Endothelial cell of umbilical vein (primary cell): ENCODE measurements around the gene CD86. TPM values are rescaled to one million over a fixed set of nuclear protein-coding genes. Genes with fewer than 3 reads are reported as not detected.

Experiments
- BruUV-seq: library from RNA; stranded (reverse); fragments of 400-500 nt; replicated peaks from 2 replicates; lab custom pipeline; 2021; lab: Mats Ljungman, UMichigan
- CTCF ChIA-PET: fragments of 300-600, 350-600 bp; sonication (Branson Sonifier 250); formaldehyde crosslinking; loops from one replicate; lab custom pipeline; 2021; ENCODE audit warnings: antibody characterized with exemption, inconsistent platforms; lab: Charles Lee
- POLR2A ChIA-PET: fragments of 300-600, 350-600 bp; sonication (Branson Sonifier 250); formaldehyde crosslinking; loops from one replicate; lab custom pipeline; 2021; ENCODE audit warnings: antibody characterized with exemption, inconsistent platforms; lab: Charles Lee
- DNase-seq: peaks from one replicate; pipeline ENCODE4 v3.0.0-alpha.2; 2011; ENCODE audit warnings: low read depth, low spot score
- FAIRE-seq: peaks from 2 replicates; lab custom pipeline; 2011; peaks lifted over from hg19 to GRCh38; lab: Jason Lieb, UNC
- H2AFZ ChIP-seq: 2 replicates; pipeline ENCODE4 v1.6.0; 2012; ENCODE audit warnings: low read depth, low read length, control low read depth, inconsistent platforms
- H3K27ac ChIP-seq: 2 replicates; pipeline ENCODE4 v1.5.1; 2011; ENCODE audit warnings: low read depth, mild to moderate bottlenecking, control low read depth, low read length, moderate library complexity; ENCODE audit not compliant: insufficient read depth
- H3K27me3 ChIP-seq, 2 experiments: 2 replicates each; pipeline versions ENCODE4 v1.6.0 to v1.6.1; 2011; ENCODE audit warnings: low read length in 2 of 2, mixed read lengths in 1 of 2; ENCODE audit not compliant: control insufficient read depth in 2 of 2, insufficient read depth in 2 of 2
- H3K36me3 ChIP-seq, 2 experiments: 2 replicates in 1 of 2; 3 replicates in 1 of 2; pipeline ENCODE4 v1.5.1; 2011; ENCODE audit warnings: low read length in 2 of 2, mild to moderate bottlenecking in 1 of 2, moderate library complexity in 1 of 2; ENCODE audit not compliant: control insufficient read depth in 2 of 2, insufficient read depth in 2 of 2; ENCODE audit errors: extremely low read depth in 1 of 2
- H3K4me1 ChIP-seq: 3 replicates; pipeline ENCODE4 v1.5.1; 2011; ENCODE audit warnings: mild to moderate bottlenecking, low read length; ENCODE audit not compliant: control insufficient read depth, insufficient read depth; ENCODE audit errors: extremely low read depth
- H3K4me2 ChIP-seq: 2 replicates; pipeline ENCODE4 v1.6.1; 2011; ENCODE audit warnings: low read length, control low read depth, mixed read lengths; ENCODE audit not compliant: insufficient read depth
- H3K4me3 ChIP-seq, 3 experiments: fragments of 200-600 bp in 1 of 3; sonication (generic), shearing (Covaris generic) in 1 of 3; replicated peaks in 1 of 3; 2 replicates each; pipeline ENCODE4 v1.5.1; 2011 to 2016; ENCODE audit warnings: control low read depth in 3 of 3, low read length in 3 of 3, mild to moderate bottlenecking in 2 of 3, inconsistent platforms in 1 of 3, low read depth in 1 of 3, moderate library complexity in 1 of 3; ENCODE audit not compliant: insufficient read depth in 1 of 3
- H3K79me2 ChIP-seq: 2 replicates; pipeline ENCODE4 v1.6.0; 2012; ENCODE audit warnings: low read length, inconsistent platforms; ENCODE audit not compliant: control insufficient read depth, insufficient read depth
- H3K9ac ChIP-seq: replicated peaks from 2 replicates; pipeline ENCODE3; 2011; ENCODE audit warnings: low read length, control low read depth; ENCODE audit not compliant: insufficient read depth; ENCODE audit errors: extremely low read depth
- H3K9me1 ChIP-seq: replicated peaks from 3 replicates; pipeline ENCODE4 v1.6.0; 2011; ENCODE audit warnings: mild to moderate bottlenecking, low read length; ENCODE audit not compliant: control insufficient read depth, insufficient read depth; ENCODE audit errors: extremely low read depth
- H3K9me3 ChIP-seq: replicated peaks from 2 replicates; pipeline ENCODE4 v1.5.1; 2012; ENCODE audit warnings: low read length, inconsistent platforms; ENCODE audit not compliant: control insufficient read depth, insufficient read depth
- H4K20me1 ChIP-seq: replicated peaks from 2 replicates; pipeline ENCODE3; 2011; ENCODE audit warnings: mild to moderate bottlenecking, low read length; ENCODE audit not compliant: control insufficient read depth, insufficient read depth; ENCODE audit errors: extremely low read depth
- CTCF ChIP-seq, 2 donors: IDR thresholded peaks; 1 replicate in 1 of 2; 2 replicates in 1 of 2; pipeline ENCODE4 v1.5.1; 2011; ENCODE audit warnings: low read length in 2 of 2, mild to moderate bottlenecking in 2 of 2, moderate library complexity in 2 of 2, control low read depth in 1 of 2, inconsistent platforms in 1 of 2, low read depth in 1 of 2; ENCODE audit not compliant: insufficient read depth in 1 of 2; ENCODE audit errors: extremely low read depth in 1 of 2
- EZH2 ChIP-seq: IDR thresholded peaks from 2 replicates; pipeline ENCODE4 v1.6.1; 2012; ENCODE audit warnings: borderline replicate concordance, low read depth, mild to moderate bottlenecking, moderate library complexity, low read length, inconsistent platforms; ENCODE audit not compliant: severe bottlenecking
- FOS ChIP-seq: IDR thresholded peaks from 2 replicates; pipeline ENCODE4 v1.6.1; 2011; ENCODE audit warnings: mild to moderate bottlenecking, low read length, moderate library complexity, borderline replicate concordance; ENCODE audit not compliant: insufficient read depth
- GATA2 ChIP-seq: IDR thresholded peaks from 2 replicates; pipeline ENCODE4 v1.7.0; 2011; ENCODE audit warnings: low read depth, mild to moderate bottlenecking, moderate library complexity, mixed read lengths, low read length; ENCODE audit not compliant: insufficient read length, insufficient read depth
- JUN ChIP-seq: IDR thresholded peaks from 2 replicates; pipeline ENCODE4 v1.6.1; 2011; ENCODE audit warnings: borderline replicate concordance, low read depth; ENCODE audit not compliant: insufficient read length, insufficient read depth
- MAX ChIP-seq: IDR thresholded peaks from 2 replicates; pipeline ENCODE4 v1.6.1; 2011; ENCODE audit not compliant: insufficient read depth, insufficient read length
- MYC ChIP-seq: IDR thresholded peaks from one replicate; pipeline ENCODE4 v1.6.1; 2011; ENCODE audit warnings: mild to moderate bottlenecking, low read depth, low read length
- POLR2A ChIP-seq: IDR thresholded peaks from 2 replicates; pipeline ENCODE4 v1.6.1; 2012; ENCODE audit warnings: low read depth, mild to moderate bottlenecking, control low read depth, low read length
- POLR2AphosphoS5 ChIP-seq: IDR thresholded peaks from 2 replicates; pipeline ENCODE4 v1.6.1; 2012; ENCODE audit warnings: low read depth, mild to moderate bottlenecking, control low read depth, low read length, moderate library complexity; ENCODE audit not compliant: insufficient read depth
- dilution Hi-C: fragments of 300-500 bp; cut with MboI; formaldehyde crosslinking; loops from one replicate; pipeline ENCODE4 v1.15.0; 2019; ENCODE audit warnings: low sequenced_read_pairs; ENCODE audit not compliant: extremely low pct_ligation_motif_present
- intact Hi-C: fragments of 100-400 bp; cut with micrococcal nuclease; formaldehyde crosslinking; loops from one replicate; pipeline ENCODE4 v1.10.0; 2022
- polyA plus RNA-seq, 4 experiments: library from polyadenylated mRNA; depleted of rRNA in 3 of 4; stranded (reverse) in 3 of 4; unstranded in 1 of 4; fragments of >200 nt; gene quantifications; 2 replicates each; pipeline versions ENCODE4 v1.2.1 to v1.2.3, GENCODE V29; 2011 to 2012; ENCODE audit warnings: missing spikeins in 1 of 4
- total RNA-seq: library from RNA; stranded (reverse); gene quantifications from 2 replicates; pipeline ENCODE4 v1.2.3, GENCODE V29; 2021

Gene CD86
- total and polyA plus RNA-seq, 2 donors (not counting 3 experiments of a cell fraction or from before 2014, with no cell fraction given), result not detected

- no peak for TF ChIP-seq CTCF (IDR thresholded peaks at IDR 0.05; ENCODE audit: extremely low read depth in 1 of 2, insufficient read depth in 1 of 2, low read depth in 1 of 2, low read length in 2 of 2)
- TF ChIP-seq JUN, result no peak
- TF ChIP-seq MYC, result no peak
- TF ChIP-seq FOS, result no peak
- TF ChIP-seq MAX, result no peak
- TF ChIP-seq GATA2, result no peak
- TF ChIP-seq POLR2A, result no peak
- no peak for TF ChIP-seq EZH2
- no peak for TF ChIP-seq POLR2AphosphoS5
- no peak overlapping the region for H3K9ac ChIP-seq
- H3K4me3 ChIP-seq, result no peak overlapping the region
- DNase-seq (no peak), FAIRE-seq (no peak)
- ChIA-PET POLR2A (no interaction called here), CTCF (no interaction called here)
- no TSS peak for BruUV-seq
- no peaks in the 10 kb centered on the region for H3K9me1 ChIP-seq
- no peak overlapping the region for H3K27ac ChIP-seq
- H3K4me1 ChIP-seq, result no peaks in the 10 kb centered on the region
- dilution Hi-C loops (no loop called here), intact Hi-C loops (no loop called here)
- peaks cover 9 to 11% of the 10 kb centered on the region in 2 experiments for H3K27me3 ChIP-seq
- no peaks in the 10 kb centered on the region for H4K20me1 ChIP-seq
- H3K4me2 ChIP-seq, result no peak overlapping the region
- no peaks in the 10 kb centered on the region for H3K9me3 ChIP-seq
- no peak overlapping the region for H2AFZ ChIP-seq
- H3K79me2 ChIP-seq, result no peaks in the 10 kb centered on the region
- H3K36me3 ChIP-seq, result no peaks in the 10 kb centered on the region
These were observed 43.4 kb downstream of the CD86 start for GRCh38 chr3:122098611-122099010.
